ENCODE measurements around the gene PTGDR2. TPM values are rescaled to one million over a fixed set of nuclear protein-coding genes. Genes with fewer than 3 reads are reported as not detected.

PTGDR2 gene
- total RNA-seq, 4 donors from 2014 or later, result 0.31 to 2.7 (median 0.85) TPM; not detected in 1

GRCh38 chr11:60849641-60850520 lies 5.9 kb downstream of the PTGDR2 start:
- peaks cover 24 to 83% (median 34%) of the 10 kb centered on the region in 3 donors for H3K36me3 ChIP-seq
- no peaks in the 10 kb centered on the region for H3K9me3 ChIP-seq
- DNase-seq, result no peak
- no peak overlapping the region for H3K4me3 ChIP-seq
- peaks cover 0 to 7% (median 3%) of the 10 kb centered on the region in 3 donors for H3K4me1 ChIP-seq
- no peak for TF ChIP-seq POLR2A (IDR thresholded peaks at IDR 0.05)
- no peak for TF ChIP-seq CTCF (IDR thresholded peaks at IDR 0.05)
- no peaks in the 10 kb centered on the region for H3K27me3 ChIP-seq
- H3K27ac ChIP-seq, result no peak overlapping the region
- intact Hi-C loops (cut with DNase I), result no loop called here
- WGBS, 2 donors, result 70 to 100% methylated on average over 1 to 11 of the region's 29 CpGs

GRCh38 chr11:60848714-60849151 lies 7.0 kb downstream of the PTGDR2 start:
- WGBS, 2 donors, result 69% methylated on average over 5 of the region's 10 CpGs; no CpG with 5 or more reads in 1 of the 2 donors
- intact Hi-C loops (cut with DNase I), result no loop called here
- Histone ChIP-seq H3K27ac (no peak overlapping the region), H3K9me3 (no peaks in the 10 kb centered on the region), H3K36me3 (peaks cover 24 to 83% (median 34%) of the 10 kb centered on the region in 3 donors), H3K4me3 (no peak overlapping the region), H3K27me3 (no peaks in the 10 kb centered on the region), H3K4me1 (peaks cover 10 to 18% (median 12%) of the 10 kb centered on the region in 3 donors)
- DNase-seq, result no peak
- no peak for TF ChIP-seq CTCF (IDR thresholded peaks at IDR 0.05)
- no peak for TF ChIP-seq POLR2A (IDR thresholded peaks at IDR 0.05)

GRCh38 chr11:60847896-60848295 lies 7.9 kb downstream of the PTGDR2 start:
- 77 to 86% methylated on average over 6 to 8 of the region's 12 CpGs for WGBS, 2 donors

GRCh38 chr11:60847281-60847680 lies 8.5 kb downstream of the PTGDR2 start:
- H3K36me3 ChIP-seq, result peaks cover 24 to 71% (median 34%) of the 10 kb centered on the region in 3 donors
- intact Hi-C loops (cut with DNase I), result no loop called here
- DNase-seq, result no peak
- H3K27ac ChIP-seq, result no peak overlapping the region
- H3K27me3 ChIP-seq, result no peaks in the 10 kb centered on the region
- H3K4me3 ChIP-seq, result no peak overlapping the region
- no peak for TF ChIP-seq CTCF (IDR thresholded peaks at IDR 0.05)
- no peak for TF ChIP-seq POLR2A (IDR thresholded peaks at IDR 0.05)
- 74 to 83% methylated on average over 2 to 9 of the region's 13 CpGs for WGBS, 2 donors
- no peaks in the 10 kb centered on the region for H3K9me3 ChIP-seq
- H3K4me1 ChIP-seq, result peaks cover 22 to 33% (median 26%) of the 10 kb centered on the region in 3 donors

More at GRCh38 chr11:60847896-60848295, 7.9 kb downstream of the PTGDR2 start:
- Histone ChIP-seq H3K27me3 (no peaks in the 10 kb centered on the region), H3K4me3 (no peak overlapping the region), H3K9me3 (no peaks in the 10 kb centered on the region), H3K27ac (no peak overlapping the region), H3K36me3 (peaks cover 24 to 77% (median 34%) of the 10 kb centered on the region in 3 donors), H3K4me1 (peaks cover 17 to 27% (median 20%) of the 10 kb centered on the region in 3 donors)
- intact Hi-C loops (cut with DNase I), result no loop called here
- no peak for DNase-seq
- no peak for TF ChIP-seq POLR2A (IDR thresholded peaks at IDR 0.05)
- TF ChIP-seq CTCF (IDR thresholded peaks at IDR 0.05), result no peak

- Histone ChIP-seq H3K27me3 (no peaks in the 10 kb centered on the region), H3K4me1 (peaks cover 28 to 48% (median 36%) of the 10 kb centered on the region in 3 donors), H3K9me3 (no peaks in the 10 kb centered on the region), H3K36me3 (peaks cover 11 to 51% (median 29%) of the 10 kb centered on the region in 3 donors), H3K4me3 (no peak overlapping the region), H3K27ac (no peak overlapping the region)
- TF ChIP-seq CTCF (IDR thresholded peaks at IDR 0.05) (no peak), POLR2A (IDR thresholded peaks at IDR 0.05) (no peak)
- intact Hi-C loops (cut with DNase I), result no loop called here
- DNase-seq, result no peak
- WGBS, 2 donors, result 76 to 83% methylated on average over 7 of the region's 8 CpGs
These were observed 10.4 kb downstream of the PTGDR2 start for GRCh38 chr11:60845338-60845737.

Data from esophagus squamous epithelium (tissue), 5 donors.